Fibroblast of pulmonary artery (primary cell): ENCODE measurements around the gene KLC3.
"Not testable (repeated sequence)": the region's sequence is repeated elsewhere in the genome, so short reads cannot be mapped to it uniquely, and the experiment has no call there.

ENCODE experiments used
- DNase-seq: peaks from one replicate; pipeline ENCODE4 v3.0.0-alpha.2; 2010; ENCODE audit warnings: low read depth
- H3K4me3 ChIP-seq: replicated peaks from 2 replicates; pipeline ENCODE4 v1.5.1; 2011; ENCODE audit warnings: low read depth, mild to moderate bottlenecking, control low read depth, low read length, moderate library complexity
- TF ChIP-seq, protein P1 (sequence below): IDR thresholded peaks from 2 replicates; pipeline ENCODE4 v1.5.1; 2011; ENCODE audit warnings: mild to moderate bottlenecking, control low read depth, low read length, inconsistent platforms; ENCODE audit errors: missing control alignments

The KLC3 gene

DNA sequence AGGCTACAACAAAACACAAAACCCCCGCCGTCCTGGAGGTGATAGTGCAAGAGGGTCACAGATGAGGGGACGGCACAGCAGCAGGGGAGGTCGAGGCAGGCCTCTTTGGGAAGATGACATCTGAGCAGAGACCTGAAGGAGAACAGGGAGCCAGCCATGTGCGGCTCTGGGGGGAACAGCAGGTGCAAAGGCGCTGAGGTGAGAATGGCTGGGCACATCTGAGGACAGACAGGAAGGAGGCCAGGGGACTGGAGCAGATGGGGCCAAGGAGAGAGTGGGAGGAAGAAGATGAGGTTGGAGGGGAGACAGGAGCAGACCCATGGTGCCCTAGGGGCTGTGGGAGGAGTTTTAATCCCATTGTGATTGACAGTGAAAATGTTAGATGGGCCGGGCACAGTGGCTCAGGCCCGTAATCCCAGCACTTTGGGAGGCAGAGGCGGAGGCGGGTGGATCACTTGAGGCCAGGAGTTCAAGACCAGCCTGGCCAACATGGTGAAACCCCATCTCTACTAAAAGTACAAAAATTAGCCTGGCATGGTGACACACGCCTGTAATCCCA, 16.1 kb upstream of the KLC3 start:
- H3K4me3 ChIP-seq: no peak overlapping the region
- TF ChIP-seq, protein P1, sequence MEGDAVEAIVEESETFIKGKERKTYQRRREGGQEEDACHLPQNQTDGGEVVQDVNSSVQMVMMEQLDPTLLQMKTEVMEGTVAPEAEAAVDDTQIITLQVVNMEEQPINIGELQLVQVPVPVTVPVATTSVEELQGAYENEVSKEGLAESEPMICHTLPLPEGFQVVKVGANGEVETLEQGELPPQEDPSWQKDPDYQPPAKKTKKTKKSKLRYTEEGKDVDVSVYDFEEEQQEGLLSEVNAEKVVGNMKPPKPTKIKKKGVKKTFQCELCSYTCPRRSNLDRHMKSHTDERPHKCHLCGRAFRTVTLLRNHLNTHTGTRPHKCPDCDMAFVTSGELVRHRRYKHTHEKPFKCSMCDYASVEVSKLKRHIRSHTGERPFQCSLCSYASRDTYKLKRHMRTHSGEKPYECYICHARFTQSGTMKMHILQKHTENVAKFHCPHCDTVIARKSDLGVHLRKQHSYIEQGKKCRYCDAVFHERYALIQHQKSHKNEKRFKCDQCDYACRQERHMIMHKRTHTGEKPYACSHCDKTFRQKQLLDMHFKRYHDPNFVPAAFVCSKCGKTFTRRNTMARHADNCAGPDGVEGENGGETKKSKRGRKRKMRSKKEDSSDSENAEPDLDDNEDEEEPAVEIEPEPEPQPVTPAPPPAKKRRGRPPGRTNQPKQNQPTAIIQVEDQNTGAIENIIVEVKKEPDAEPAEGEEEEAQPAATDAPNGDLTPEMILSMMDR: no peak
- DNase-seq: no peak

DNA sequence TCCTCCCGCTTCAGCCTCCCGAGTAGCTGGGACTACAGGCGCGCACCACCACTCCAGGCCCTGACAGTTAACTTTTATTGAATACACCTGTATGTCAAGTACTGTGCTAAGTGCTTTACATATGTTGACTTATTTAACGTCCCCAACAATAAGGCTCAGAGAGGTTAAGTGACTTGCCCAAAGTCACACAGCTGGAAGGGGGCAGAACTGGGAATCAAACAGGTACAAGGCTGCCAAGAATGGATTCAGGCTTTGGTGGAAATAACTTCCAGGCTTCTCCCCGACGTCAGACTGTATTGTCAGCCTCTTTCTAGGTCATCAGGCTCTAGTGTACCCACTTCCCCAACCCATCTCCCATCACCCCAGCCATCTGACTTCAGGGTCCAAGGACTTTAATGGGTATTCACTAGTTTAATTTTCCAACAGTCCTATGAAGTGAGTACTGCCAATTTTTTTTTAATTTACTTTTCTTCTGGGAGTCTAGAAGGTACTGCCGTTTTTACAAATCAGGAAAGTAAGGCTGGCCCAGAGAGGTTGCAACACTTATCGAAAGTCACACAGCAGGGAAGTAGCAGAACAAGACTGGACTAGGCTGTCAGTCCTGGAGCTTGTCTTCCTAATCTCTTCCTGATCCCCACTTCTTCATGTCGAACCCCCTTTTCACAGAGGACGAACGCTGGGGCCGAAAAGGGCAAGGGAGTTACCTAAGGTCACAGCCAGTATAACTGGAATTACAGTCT, 13.0 kb upstream of the KLC3 start:
- no peak for DNase-seq
- no peak overlapping the region for H3K4me3 ChIP-seq
- TF ChIP-seq, protein P1: no peak

DNA sequence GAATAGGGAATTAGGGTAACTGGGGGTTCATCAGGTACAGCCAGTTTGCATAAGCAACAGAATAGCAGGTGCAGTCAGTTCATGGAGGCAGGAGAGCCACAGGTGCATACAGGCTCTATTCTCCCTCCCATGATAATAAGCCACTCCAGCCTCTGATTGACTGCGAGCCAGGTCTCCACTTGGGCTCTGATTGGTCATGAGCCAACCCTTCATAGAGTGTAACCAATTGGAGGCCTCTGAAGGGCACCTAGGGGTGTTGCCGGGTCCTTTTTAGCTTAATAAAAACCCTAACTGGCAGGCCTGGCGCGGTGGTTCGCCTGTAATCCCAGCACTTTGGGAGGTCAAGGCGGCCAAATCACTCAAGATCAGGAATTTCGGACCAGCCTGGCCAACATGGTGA, 9.1 kb upstream of the KLC3 start:
- DNase-seq: no peak
- no peak overlapping the region for H3K4me3 ChIP-seq
- TF ChIP-seq, protein P1: no peak

DNA sequence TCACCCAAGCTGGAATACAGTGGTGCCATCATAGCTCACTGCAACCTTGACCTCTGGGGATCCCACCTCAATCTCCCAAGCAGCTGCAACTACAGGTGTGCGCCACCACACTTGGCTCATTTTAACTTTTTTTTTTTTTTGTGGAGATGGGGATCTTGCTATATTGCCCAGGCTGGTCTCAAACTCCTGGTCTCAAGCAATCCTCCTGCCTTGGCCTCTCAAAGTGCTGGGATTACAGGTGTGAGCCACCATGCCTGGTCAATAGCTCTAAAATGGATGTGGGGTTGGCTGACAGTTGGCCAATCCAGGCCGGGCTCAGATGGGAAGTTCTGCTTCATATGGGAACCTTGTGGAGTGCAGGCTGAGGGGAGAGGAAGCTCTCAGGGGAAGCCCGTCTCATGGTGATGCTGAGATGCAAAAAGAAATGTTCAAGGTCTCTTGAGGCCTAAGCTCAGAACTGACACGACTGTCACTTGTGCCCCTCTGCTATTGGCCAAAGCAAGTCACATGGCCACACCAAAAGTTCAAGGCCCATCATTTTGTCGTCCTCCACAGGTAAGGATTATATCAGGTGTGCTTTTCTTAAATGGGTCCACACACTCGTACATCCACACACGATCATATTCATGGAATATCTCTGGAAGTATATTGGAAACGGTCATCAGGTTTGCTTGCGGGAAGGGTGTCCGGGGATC, 6.8 kb upstream of the KLC3 start:
- DNase-seq: no peak
- H3K4me3 ChIP-seq: no peak overlapping the region
- TF ChIP-seq, protein P1: no peak

DNA sequence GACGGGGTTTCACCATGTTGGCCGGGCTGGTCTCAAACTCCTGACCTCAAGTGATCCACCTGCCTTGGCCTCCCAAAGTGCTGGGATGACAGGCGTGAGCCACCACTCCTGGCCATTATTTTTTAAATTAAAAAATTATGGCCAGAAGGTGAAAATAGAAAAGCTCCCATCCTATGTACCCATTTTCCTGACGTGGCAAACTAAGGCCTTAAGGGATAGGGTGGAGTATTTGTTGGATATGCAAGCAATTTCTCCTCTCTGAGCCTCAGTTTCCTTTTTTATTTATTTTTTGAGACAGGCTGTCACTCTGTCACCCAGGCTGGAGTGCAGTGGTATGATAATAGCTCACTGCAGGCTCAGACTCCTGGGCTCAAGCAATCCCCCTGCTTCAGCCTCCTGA, 5.7 kb upstream of the KLC3 start:
- not testable (repeated sequence) for DNase-seq, H3K4me3 ChIP-seq

DNA sequence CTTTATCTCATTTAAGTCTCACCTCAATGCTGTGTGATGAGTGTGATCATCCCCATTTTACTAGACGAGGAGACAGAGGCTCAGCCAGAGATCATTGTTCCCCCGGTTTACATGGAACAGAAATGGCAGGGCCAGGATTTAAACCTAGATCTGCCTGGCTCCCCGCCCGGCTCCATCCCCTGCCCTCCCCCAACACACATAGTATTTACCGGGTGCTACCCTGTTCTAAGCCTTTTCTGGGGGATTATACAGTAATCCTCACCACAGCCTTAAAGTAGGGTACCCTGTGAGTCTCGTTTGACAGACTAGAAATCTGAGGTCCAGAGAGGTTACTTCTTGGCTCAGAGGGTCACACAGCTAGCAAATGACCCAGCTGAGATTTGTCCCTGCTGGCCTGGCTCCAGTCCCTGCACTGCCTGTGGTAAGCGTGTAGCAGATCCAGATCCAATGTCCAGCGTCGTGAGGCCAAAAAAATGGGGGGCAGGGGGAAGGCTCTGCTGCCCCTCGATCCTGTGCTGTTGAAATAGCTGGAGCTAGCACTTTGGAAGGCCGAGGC, 3.8 kb upstream of the KLC3 start:
- DNase-seq: no peak
- TF ChIP-seq, protein P1: no peak
- H3K4me3 ChIP-seq: no peak overlapping the region

DNA sequence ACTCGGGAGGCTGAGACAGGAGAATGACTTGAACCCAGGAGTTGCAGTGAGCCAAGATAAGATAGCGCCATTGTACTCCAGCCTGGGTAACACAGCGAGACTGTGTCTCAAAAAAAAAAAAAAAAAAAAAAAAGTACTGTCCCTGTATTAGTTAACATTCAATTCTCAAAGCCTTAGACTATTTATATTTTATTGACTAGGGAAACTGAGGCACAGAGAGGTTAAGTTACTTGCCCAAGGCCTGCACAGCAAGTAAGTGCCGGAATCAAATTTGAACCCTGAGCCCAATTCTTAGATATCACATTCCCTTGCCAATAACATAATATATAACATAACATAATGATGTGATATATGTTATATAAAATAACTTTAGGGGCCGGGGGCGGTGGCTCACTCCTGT, 921 bp upstream of the KLC3 start:
- TF ChIP-seq, protein P1: no peak
- no peak for DNase-seq

More for the DNA sequence above, 921 bp upstream of the KLC3 start:
- no peak overlapping the region for H3K4me3 ChIP-seq
